ENCODE data around the gene EXOC3. TPM values are rescaled to one million over a fixed set of nuclear protein-coding genes. Genes with fewer than 3 reads are reported as not detected.

EXOC3 gene
- total and polyA plus RNA-seq, 2 of the 4 experiments (the other 2 are of a cell fraction), result 35.1 to 47.5 TPM

- no peak overlapping the region for H3K27ac ChIP-seq (ENCODE audit: insufficient read depth, low read length)
- H3K4me1 ChIP-seq (ENCODE audit: control insufficient read depth, insufficient read depth, low read length), result peaks cover 6% of the 10 kb centered on the region; the same call in 1 of the 2 replicates
- 98% methylated on average over 5 of the region's 12 CpGs; no CpG with 5 or more reads in 1 of the 2 experiments for WGBS, 2 experiments (ENCODE audit: extremely low coverage in 2 of 2, insufficient read length in 1 of 2)
- H2BK15ac ChIP-seq (ENCODE audit: low read depth, low read length), result no peak overlapping the region
- no peak overlapping the region for H3K9ac ChIP-seq (ENCODE audit: low read depth, low read length)
- H3K56ac ChIP-seq (ENCODE audit: extremely low read depth, insufficient read depth, low read length), result no peak overlapping the region
- no peak overlapping the region for H4K8ac ChIP-seq (ENCODE audit: low read depth in 2 of 2, low read length in 2 of 2)
- no peak overlapping the region for H3K4ac ChIP-seq (ENCODE audit: low read depth, low read length)
- no peak for ATAC-seq (ENCODE audit: low read depth)
- peaks cover 53% of the 10 kb centered on the region for H3K36me3 ChIP-seq (ENCODE audit: control insufficient read depth, insufficient read depth, low read length)
- no peak overlapping the region for H3K23ac ChIP-seq (ENCODE audit: low read depth, low read length)
- peaks cover 7% of the 10 kb centered on the region for H3K9me3 ChIP-seq (ENCODE audit: control insufficient read depth, insufficient read depth, low read length)
- no peak overlapping the region for H4K5ac ChIP-seq (ENCODE audit: low read depth, low read length)
- intact Hi-C loops (cut with micrococcal nuclease), result no loop called here
- H2BK120ac ChIP-seq (ENCODE audit: low read depth, low read length), result no peak overlapping the region
- no peak for TF ChIP-seq CHD1 (IDR thresholded peaks at IDR 0.05; ENCODE audit: low read depth, low read length)
- no peak for TF ChIP-seq USF2 (IDR thresholded peaks at IDR 0.05; ENCODE audit: low read depth, low read length)
- TF ChIP-seq NFE2L2 (IDR thresholded peaks at IDR 0.05; ENCODE audit: low read depth, low read length), result no peak
- TF ChIP-seq SMC3 (IDR thresholded peaks at IDR 0.05; ENCODE audit: low read depth, low read length), result no peak
- TF ChIP-seq BHLHE40 (IDR thresholded peaks at IDR 0.05; ENCODE audit: low read depth, low read length), result no peak
- TF ChIP-seq ELK1 (IDR thresholded peaks at IDR 0.05; ENCODE audit: borderline replicate concordance, low read depth, low read length), result no peak
- no peak for TF ChIP-seq MAFK (IDR thresholded peaks at IDR 0.05; ENCODE audit: low read depth, low read length)
- no peak for TF ChIP-seq CEBPB (IDR thresholded peaks at IDR 0.05; ENCODE audit: low read depth, low read length)
- no peak for TF ChIP-seq RAD21 (IDR thresholded peaks at IDR 0.05; ENCODE audit: low read length)
- no peak for TF ChIP-seq FOS (IDR thresholded peaks at IDR 0.05; ENCODE audit: low read depth, low read length)
- TF ChIP-seq CTCF (conservative IDR thresholded peaks at IDR 0.05; ENCODE audit: low read depth, low read length), result no peak
- no peak for TF ChIP-seq RCOR1 (IDR thresholded peaks at IDR 0.05; ENCODE audit: insufficient replicate concordance, low read length)
- TF ChIP-seq MXI1 (IDR thresholded peaks at IDR 0.05; ENCODE audit: borderline replicate concordance, low read depth, low read length), result no peak
- TF ChIP-seq RFX5 (IDR thresholded peaks at IDR 0.05; ENCODE audit: low read depth, low read length), result no peak
- TF ChIP-seq MAZ (IDR thresholded peaks at IDR 0.05; ENCODE audit: borderline replicate concordance, low read depth, low read length), result no peak
- TF ChIP-seq POLR2A (IDR thresholded peaks at IDR 0.05; ENCODE audit: low read depth, low read length), result no peak
- no peak overlapping the region for H2AK5ac ChIP-seq (ENCODE audit: low read depth, low read length)
- H3K4me3 ChIP-seq (ENCODE audit: insufficient read depth, low read depth, low read length), result no peak overlapping the region
- POLR2A ChIA-PET (ENCODE audit: unreplicated experiment), result no interaction called here
- H2BK20ac ChIP-seq (ENCODE audit: low read depth, low read length), result no peak overlapping the region
- no peak overlapping the region for H3K14ac ChIP-seq (replicated peaks; ENCODE audit: low read depth, low read length)
- H3K9me1 ChIP-seq (ENCODE audit: insufficient read depth, low read length), result peaks cover 10% of the 10 kb centered on the region; the same call in 1 of the 2 replicates
- no TSS peak for BruUV-seq (replicated peaks)
- no peak overlapping the region for H4K91ac ChIP-seq (ENCODE audit: insufficient read depth, low read depth, low read length)
- H3K27me3 ChIP-seq (ENCODE audit: control insufficient read depth, insufficient read depth, low read length), result no peaks in the 10 kb centered on the region
- no peak overlapping the region for H2BK5ac ChIP-seq (ENCODE audit: low read depth, low read length, poor library complexity, severe bottlenecking)
- in situ Hi-C loops (cut with MboI; ENCODE audit: low sequenced_read_pairs), result no loop called here
- H3K79me1 ChIP-seq (ENCODE audit: low read depth in 1 of 2, low read length in 2 of 2), result peaks cover 40 to 74% of the 10 kb centered on the region in 2 experiments
- DNase-seq, result no peak
- no peak overlapping the region for H2AK9ac ChIP-seq (replicated peaks; ENCODE audit: low read depth, low read length, poor library complexity)
- CTCF ChIA-PET, result no interaction called here
- no peak overlapping the region for H2AFZ ChIP-seq (replicated peaks; ENCODE audit: low read length, poor library complexity)
- dilution Hi-C loops (cut with HindIII; ENCODE audit: low sequenced_read_pairs, unreplicated experiment), result no loop called here
- H3K18ac ChIP-seq (ENCODE audit: low read depth, low read length), result no peak overlapping the region
- H4K20me1 ChIP-seq (ENCODE audit: insufficient read depth, low read length), result peaks cover 14% of the 10 kb centered on the region
- H3K4me2 ChIP-seq (ENCODE audit: low read depth, low read length), result no peak overlapping the region
These were observed 5.8 kb downstream of the EXOC3 start for GRCh38 chr5:448766-449090.
